Measurements from ENCODE around the gene UGDH. TPM values are rescaled to one million over a fixed set of nuclear protein-coding genes. Genes with fewer than 3 reads are reported as not detected.

UGDH gene
- total RNA-seq, 1 experiment from 2014 or later: 71.8 TPM

GRCh38 chr4:39452153-39452859 lies 74.9 kb downstream of the UGDH start:
- Mint-ChIP-seq H3K27me3 (ENCODE audit: unreplicated experiment) (no peaks in the 10 kb centered on the region), H3K4me3 (ENCODE audit: low read depth, unreplicated experiment) (no peak overlapping the region), H3K4me1 (ENCODE audit: low read depth, unreplicated experiment) (peaks cover 9% of the 10 kb centered on the region), H3K9me3 (ENCODE audit: low read depth, unreplicated experiment) (no peaks in the 10 kb centered on the region), H3K36me3 (ENCODE audit: insufficient read depth, unreplicated experiment) (peaks cover 58% of the 10 kb centered on the region), H3K27ac (ENCODE audit: unreplicated experiment) (no peak overlapping the region)
- TF ChIP-seq CTCF (IDR thresholded peaks at IDR 0.05; ENCODE audit: unreplicated experiment): no peak
- intact Hi-C loops (cut with micrococcal nuclease; ENCODE audit: unreplicated experiment): loop anchor here (10.0 kb wide), 1 partner anchor 98 kb away; no protein-coding TSS in a partner anchor
- DNase-seq: no peak
- CTCF ChIA-PET: no interaction called here
- BruUV-seq (replicated peaks): no TSS peak

GRCh38 chr4:39451423-39452023 lies 75.7 kb downstream of the UGDH start:
- no peak for DNase-seq
- CTCF ChIA-PET: no interaction called here
- Mint-ChIP-seq H3K9me3 (ENCODE audit: low read depth, unreplicated experiment) (no peaks in the 10 kb centered on the region), H3K4me3 (ENCODE audit: low read depth, unreplicated experiment) (no peak overlapping the region), H3K36me3 (ENCODE audit: insufficient read depth, unreplicated experiment) (peaks cover 56% of the 10 kb centered on the region), H3K27ac (ENCODE audit: unreplicated experiment) (no peak overlapping the region), H3K27me3 (ENCODE audit: unreplicated experiment) (no peaks in the 10 kb centered on the region), H3K4me1 (ENCODE audit: low read depth, unreplicated experiment) (peaks cover 3% of the 10 kb centered on the region)
- TF ChIP-seq CTCF (IDR thresholded peaks at IDR 0.05; ENCODE audit: unreplicated experiment): no peak
- no TSS peak for BruUV-seq (replicated peaks)
- intact Hi-C loops (cut with micrococcal nuclease; ENCODE audit: unreplicated experiment): loop anchor here (10.0 kb wide), 1 partner anchor 97 kb away; no protein-coding TSS in a partner anchor

GRCh38 chr4:39450618-39451017 lies 76.6 kb downstream of the UGDH start:
- Mint-ChIP-seq H3K4me3 (ENCODE audit: low read depth, unreplicated experiment) (no peak overlapping the region), H3K4me1 (ENCODE audit: low read depth, unreplicated experiment) (no peaks in the 10 kb centered on the region), H3K27me3 (ENCODE audit: unreplicated experiment) (no peaks in the 10 kb centered on the region), H3K9me3 (ENCODE audit: low read depth, unreplicated experiment) (no peaks in the 10 kb centered on the region), H3K27ac (ENCODE audit: unreplicated experiment) (no peak overlapping the region), H3K36me3 (ENCODE audit: insufficient read depth, unreplicated experiment) (peaks cover 50% of the 10 kb centered on the region)
- no TSS peak for BruUV-seq (replicated peaks)
- DNase-seq: no peak
- CTCF ChIA-PET: no interaction called here
- no peak for TF ChIP-seq CTCF (IDR thresholded peaks at IDR 0.05; ENCODE audit: unreplicated experiment)
- intact Hi-C loops (cut with micrococcal nuclease; ENCODE audit: unreplicated experiment): loop anchor here (10.0 kb wide), 1 partner anchor 96 kb away; no protein-coding TSS in a partner anchor

Other genes starting within 250 kb of the UGDH start
- gene RFC1, start 161.1 kb downstream of the UGDH start, total RNA-seq (2022): 33.3 and 37.0 TPM in 2 replicates
- 0.07 and 0.09 TPM in 2 replicates for gene KLB, start 120.5 kb downstream of the UGDH start, total RNA-seq (2022)
- gene RPL9, start 68.5 kb downstream of the UGDH start, total RNA-seq (2022): 421 and 485 TPM in 2 replicates
- gene LIAS, start 68.4 kb downstream of the UGDH start, total RNA-seq (2022): 10.0 and 12.9 TPM in 2 replicates
- gene SMIM14, start 111.4 kb upstream of the UGDH start, total RNA-seq (2022): 19.5 and 22.2 TPM in 2 replicates
- gene UBE2K, start 170.7 kb upstream of the UGDH start, total RNA-seq (2022): 66.9 and 77.7 TPM in 2 replicates

Data from Calu3 (cell line).